HEK293 (cell line): ENCODE measurements around the gene NECTIN4.

Source experiments
- KLF1 ChIP-seq: fragments of 450-650 bp; formaldehyde crosslinking; IDR thresholded peaks from 2 replicates; pipeline ENCODE4 v1.5.1; 2016; ENCODE audit warnings: missing biosample characterization, missing genetic modification characterization
- KLF10 ChIP-seq: fragments of 450-650 bp; IDR thresholded peaks from 2 replicates; pipeline ENCODE4 v1.5.1; 2018; ENCODE audit warnings: missing biosample characterization, mild to moderate bottlenecking, missing genetic modification characterization
- KLF16 ChIP-seq: fragments of 450-650 bp; formaldehyde crosslinking; IDR thresholded peaks from 2 replicates; pipeline ENCODE4 v1.5.1; 2017; ENCODE audit warnings: missing biosample characterization, missing genetic modification characterization
- OVOL3 ChIP-seq: fragments of 450-650 bp; formaldehyde crosslinking; IDR thresholded peaks from 2 replicates; pipeline ENCODE4 v1.5.1; 2016; ENCODE audit warnings: missing biosample characterization, missing genetic modification characterization
- PRDM1 ChIP-seq: fragments of 450-650 bp; formaldehyde crosslinking; IDR thresholded peaks from 2 replicates; pipeline ENCODE4; 2016; ENCODE audit warnings: missing biosample characterization, missing genetic modification characterization
- SCRT2 ChIP-seq: fragments of 450-650 bp; formaldehyde crosslinking; IDR thresholded peaks from 2 replicates; pipeline ENCODE4 v1.5.1; 2016; ENCODE audit warnings: missing biosample characterization, missing genetic modification characterization
- SP2 ChIP-seq: fragments of 450-650 bp; formaldehyde crosslinking; IDR thresholded peaks from 2 replicates; pipeline ENCODE4 v1.5.1; 2016; ENCODE audit warnings: missing biosample characterization, missing genetic modification characterization
- YY1 ChIP-seq: fragments of 450-650 bp; formaldehyde crosslinking; IDR thresholded peaks from 2 replicates; pipeline ENCODE4 v1.5.1; 2018; ENCODE audit warnings: missing biosample characterization, missing genetic modification characterization
- ZNF132 ChIP-seq: fragments of 450-650 bp; formaldehyde crosslinking; IDR thresholded peaks from 2 replicates; pipeline ENCODE4 v1.5.1; 2017; ENCODE audit warnings: missing biosample characterization, missing genetic modification characterization, borderline replicate concordance
- ZNF571 ChIP-seq: fragments of 450-650 bp; formaldehyde crosslinking; IDR thresholded peaks from 2 replicates; pipeline ENCODE4 v1.5.0; 2017; ENCODE audit warnings: missing biosample characterization, missing genetic modification characterization
- ZNF654 ChIP-seq: fragments of 450-650 bp; formaldehyde crosslinking; IDR thresholded peaks from 2 replicates; pipeline ENCODE4 v1.5.1; 2016; ENCODE audit warnings: low read depth, missing biosample characterization, missing genetic modification characterization
- TF ChIP-seq, protein P1 (sequence below): fragments of 450-650 bp; formaldehyde crosslinking; optimal IDR thresholded peaks from 2 replicates; pipeline ENCODE3; 2016; ENCODE audit warnings: missing biosample characterization, mild to moderate bottlenecking, missing genetic modification characterization
- TF ChIP-seq, protein P2 (sequence below): fragments of 450-650 bp; formaldehyde crosslinking; IDR thresholded peaks from 2 replicates; pipeline ENCODE4 v1.5.1; 2016; ENCODE audit warnings: missing biosample characterization, missing genetic modification characterization
- TF ChIP-seq, protein P3 (sequence below): fragments of 450-650 bp; formaldehyde crosslinking; IDR thresholded peaks from 2 replicates; pipeline ENCODE4 v1.5.1; 2016; ENCODE audit warnings: missing biosample characterization, missing genetic modification characterization
- TF ChIP-seq, protein P4 (sequence below): fragments of 450-650 bp; formaldehyde crosslinking; conservative IDR thresholded peaks from 2 replicates; pipeline ENCODE4 v1.5.1; 2016; ENCODE audit warnings: low read depth, missing biosample characterization, missing genetic modification characterization
- TF ChIP-seq, protein P5 (sequence below): fragments of 450-650 bp; formaldehyde crosslinking; IDR thresholded peaks from 2 replicates; pipeline ENCODE4 v1.5.1; 2016; ENCODE audit warnings: missing biosample characterization, missing genetic modification characterization
- TF ChIP-seq, protein P6 (sequence below): fragments of 450-650 bp; formaldehyde crosslinking; IDR thresholded peaks from 2 replicates; pipeline ENCODE4 v1.5.1; 2016; ENCODE audit warnings: missing biosample characterization, missing genetic modification characterization
- TF ChIP-seq, protein P7 (sequence below): fragments of 450-650 bp; formaldehyde crosslinking; IDR thresholded peaks from 2 replicates; pipeline ENCODE4; 2016; ENCODE audit warnings: missing biosample characterization, missing genetic modification characterization
- TF ChIP-seq, protein P8 (sequence below): fragments of 450-650 bp; formaldehyde crosslinking; IDR thresholded peaks from 2 replicates; pipeline ENCODE4 v1.5.1; 2016; ENCODE audit warnings: missing biosample characterization, missing genetic modification characterization
- TF ChIP-seq, protein P9 (sequence below): fragments of 450-650 bp; formaldehyde crosslinking; IDR thresholded peaks from 2 replicates; pipeline ENCODE4 v1.5.1; 2016; ENCODE audit warnings: missing biosample characterization, missing genetic modification characterization

Gene NECTIN4

DNA sequence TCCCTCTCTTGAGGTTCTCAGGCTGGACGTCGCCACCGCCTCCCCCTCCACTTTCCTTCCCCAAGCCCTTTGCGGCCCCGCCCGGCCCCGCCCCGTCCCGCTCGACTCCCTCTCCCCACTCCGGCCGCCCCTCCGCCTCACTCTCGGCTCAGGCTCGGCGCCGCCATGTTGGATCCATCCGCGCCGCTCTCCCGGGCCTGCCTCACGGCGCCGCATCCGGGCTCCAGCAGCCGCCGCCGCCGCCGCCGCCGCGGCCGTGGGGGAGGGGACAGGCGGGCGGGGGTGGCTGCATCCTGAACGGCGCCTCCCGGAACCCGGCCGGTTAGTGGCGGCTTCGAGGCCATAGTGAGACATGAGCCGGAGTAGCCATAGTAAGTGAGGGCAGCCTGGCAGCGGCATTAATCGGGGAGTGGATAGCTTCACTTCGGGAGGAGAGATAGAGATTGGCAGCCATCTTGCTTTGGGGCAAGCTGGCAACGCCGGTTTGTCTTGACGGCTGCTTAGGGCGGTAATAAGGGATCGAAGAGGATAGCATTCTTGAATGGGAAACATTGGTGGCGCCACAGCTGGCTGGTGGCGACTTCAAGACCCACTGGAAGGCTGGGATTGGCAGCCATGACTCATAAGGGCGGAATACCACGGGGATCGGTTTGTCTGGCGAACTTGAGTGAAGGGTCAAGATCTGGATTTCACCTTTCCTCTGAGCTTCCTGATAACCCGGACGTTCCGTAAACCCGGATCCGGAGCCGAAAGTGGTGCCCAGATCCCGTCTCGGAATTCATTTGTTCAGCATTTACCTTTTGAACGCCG lies 43.3 kb upstream of the NECTIN4 start, which contains the start of gene DEDD (continued):
- TF ChIP-seq KLF10 (tag by site-specific recombination) (peak; percentile 50), YY1 (tag by site-specific recombination) (peak; percentile 99), OVOL3 (tag by site-specific recombination) (no peak), ZNF654 (tag by site-specific recombination) (no peak), PRDM1 (tag by site-specific recombination) (0 out of 2 replicates have a peak, but pooled peaks have one; percentile 44), KLF16 (tag by site-specific recombination) (0 out of 2 replicates have a peak, but pooled peaks have one; percentile 40), KLF1 (tag by site-specific recombination) (peak; percentile 93), ZNF132 (tag by site-specific recombination) (no peak), SCRT2 (tag by site-specific recombination) (peak; percentile 27; the same call in 1 of the 2 replicates), SP2 (tag by site-specific recombination) (peak; percentile 75), ZNF571 (tag by site-specific recombination) (no peak)
- TF ChIP-seq, protein P1, sequence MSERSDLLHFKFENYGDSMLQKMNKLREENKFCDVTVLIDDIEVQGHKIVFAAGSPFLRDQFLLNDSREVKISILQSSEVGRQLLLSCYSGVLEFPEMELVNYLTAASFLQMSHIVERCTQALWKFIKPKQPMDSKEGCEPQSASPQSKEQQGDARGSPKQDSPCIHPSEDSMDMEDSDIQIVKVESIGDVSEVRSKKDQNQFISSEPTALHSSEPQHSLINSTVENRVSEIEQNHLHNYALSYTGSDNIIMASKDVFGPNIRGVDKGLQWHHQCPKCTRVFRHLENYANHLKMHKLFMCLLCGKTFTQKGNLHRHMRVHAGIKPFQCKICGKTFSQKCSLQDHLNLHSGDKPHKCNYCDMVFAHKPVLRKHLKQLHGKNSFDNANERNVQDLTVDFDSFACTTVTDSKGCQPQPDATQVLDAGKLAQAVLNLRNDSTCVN (tag by site-specific recombination) = peak; percentile 24
- TF ChIP-seq, protein P2, sequence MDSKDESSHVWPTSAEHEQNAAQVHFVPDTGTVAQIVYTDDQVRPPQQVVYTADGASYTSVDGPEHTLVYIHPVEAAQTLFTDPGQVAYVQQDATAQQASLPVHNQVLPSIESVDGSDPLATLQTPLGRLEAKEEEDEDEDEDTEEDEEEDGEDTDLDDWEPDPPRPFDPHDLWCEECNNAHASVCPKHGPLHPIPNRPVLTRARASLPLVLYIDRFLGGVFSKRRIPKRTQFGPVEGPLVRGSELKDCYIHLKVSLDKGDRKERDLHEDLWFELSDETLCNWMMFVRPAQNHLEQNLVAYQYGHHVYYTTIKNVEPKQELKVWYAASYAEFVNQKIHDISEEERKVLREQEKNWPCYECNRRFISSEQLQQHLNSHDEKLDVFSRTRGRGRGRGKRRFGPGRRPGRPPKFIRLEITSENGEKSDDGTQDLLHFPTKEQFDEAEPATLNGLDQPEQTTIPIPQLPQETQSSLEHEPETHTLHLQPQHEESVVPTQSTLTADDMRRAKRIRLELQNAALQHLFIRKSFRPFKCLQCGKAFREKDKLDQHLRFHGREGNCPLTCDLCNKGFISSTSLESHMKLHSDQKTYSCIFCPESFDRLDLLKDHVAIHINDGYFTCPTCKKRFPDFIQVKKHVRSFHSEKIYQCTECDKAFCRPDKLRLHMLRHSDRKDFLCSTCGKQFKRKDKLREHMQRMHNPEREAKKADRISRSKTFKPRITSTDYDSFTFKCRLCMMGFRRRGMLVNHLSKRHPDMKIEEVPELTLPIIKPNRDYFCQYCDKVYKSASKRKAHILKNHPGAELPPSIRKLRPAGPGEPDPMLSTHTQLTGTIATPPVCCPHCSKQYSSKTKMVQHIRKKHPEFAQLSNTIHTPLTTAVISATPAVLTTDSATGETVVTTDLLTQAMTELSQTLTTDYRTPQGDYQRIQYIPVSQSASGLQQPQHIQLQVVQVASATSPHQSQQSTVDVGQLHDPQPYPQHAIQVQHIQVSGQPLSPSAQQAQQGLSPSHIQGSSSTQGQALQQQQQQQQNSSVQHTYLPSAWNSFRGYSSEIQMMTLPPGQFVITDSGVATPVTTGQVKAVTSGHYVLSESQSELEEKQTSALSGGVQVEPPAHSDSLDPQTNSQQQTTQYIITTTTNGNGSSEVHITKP (tag by site-specific recombination) = peak; percentile 42
- TF ChIP-seq, protein P3, sequence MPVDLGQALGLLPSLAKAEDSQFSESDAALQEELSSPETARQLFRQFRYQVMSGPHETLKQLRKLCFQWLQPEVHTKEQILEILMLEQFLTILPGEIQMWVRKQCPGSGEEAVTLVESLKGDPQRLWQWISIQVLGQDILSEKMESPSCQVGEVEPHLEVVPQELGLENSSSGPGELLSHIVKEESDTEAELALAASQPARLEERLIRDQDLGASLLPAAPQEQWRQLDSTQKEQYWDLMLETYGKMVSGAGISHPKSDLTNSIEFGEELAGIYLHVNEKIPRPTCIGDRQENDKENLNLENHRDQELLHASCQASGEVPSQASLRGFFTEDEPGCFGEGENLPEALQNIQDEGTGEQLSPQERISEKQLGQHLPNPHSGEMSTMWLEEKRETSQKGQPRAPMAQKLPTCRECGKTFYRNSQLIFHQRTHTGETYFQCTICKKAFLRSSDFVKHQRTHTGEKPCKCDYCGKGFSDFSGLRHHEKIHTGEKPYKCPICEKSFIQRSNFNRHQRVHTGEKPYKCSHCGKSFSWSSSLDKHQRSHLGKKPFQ (tag by site-specific recombination) = no peak
- TF ChIP-seq, protein P4, sequence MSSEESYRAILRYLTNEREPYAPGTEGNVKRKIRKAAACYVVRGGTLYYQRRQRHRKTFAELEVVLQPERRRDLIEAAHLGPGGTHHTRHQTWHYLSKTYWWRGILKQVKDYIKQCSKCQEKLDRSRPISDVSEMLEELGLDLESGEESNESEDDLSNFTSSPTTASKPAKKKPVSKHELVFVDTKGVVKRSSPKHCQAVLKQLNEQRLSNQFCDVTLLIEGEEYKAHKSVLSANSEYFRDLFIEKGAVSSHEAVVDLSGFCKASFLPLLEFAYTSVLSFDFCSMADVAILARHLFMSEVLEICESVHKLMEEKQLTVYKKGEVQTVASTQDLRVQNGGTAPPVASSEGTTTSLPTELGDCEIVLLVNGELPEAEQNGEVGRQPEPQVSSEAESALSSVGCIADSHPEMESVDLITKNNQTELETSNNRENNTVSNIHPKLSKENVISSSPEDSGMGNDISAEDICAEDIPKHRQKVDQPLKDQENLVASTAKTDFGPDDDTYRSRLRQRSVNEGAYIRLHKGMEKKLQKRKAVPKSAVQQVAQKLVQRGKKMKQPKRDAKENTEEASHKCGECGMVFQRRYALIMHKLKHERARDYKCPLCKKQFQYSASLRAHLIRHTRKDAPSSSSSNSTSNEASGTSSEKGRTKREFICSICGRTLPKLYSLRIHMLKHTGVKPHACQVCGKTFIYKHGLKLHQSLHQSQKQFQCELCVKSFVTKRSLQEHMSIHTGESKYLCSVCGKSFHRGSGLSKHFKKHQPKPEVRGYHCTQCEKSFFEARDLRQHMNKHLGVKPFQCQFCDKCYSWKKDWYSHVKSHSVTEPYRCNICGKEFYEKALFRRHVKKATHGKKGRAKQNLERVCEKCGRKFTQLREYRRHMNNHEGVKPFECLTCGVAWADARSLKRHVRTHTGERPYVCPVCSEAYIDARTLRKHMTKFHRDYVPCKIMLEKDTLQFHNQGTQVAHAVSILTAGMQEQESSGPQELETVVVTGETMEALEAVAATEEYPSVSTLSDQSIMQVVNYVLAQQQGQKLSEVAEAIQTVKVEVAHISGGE = peak; percentile 97
- TF ChIP-seq, protein P5, sequence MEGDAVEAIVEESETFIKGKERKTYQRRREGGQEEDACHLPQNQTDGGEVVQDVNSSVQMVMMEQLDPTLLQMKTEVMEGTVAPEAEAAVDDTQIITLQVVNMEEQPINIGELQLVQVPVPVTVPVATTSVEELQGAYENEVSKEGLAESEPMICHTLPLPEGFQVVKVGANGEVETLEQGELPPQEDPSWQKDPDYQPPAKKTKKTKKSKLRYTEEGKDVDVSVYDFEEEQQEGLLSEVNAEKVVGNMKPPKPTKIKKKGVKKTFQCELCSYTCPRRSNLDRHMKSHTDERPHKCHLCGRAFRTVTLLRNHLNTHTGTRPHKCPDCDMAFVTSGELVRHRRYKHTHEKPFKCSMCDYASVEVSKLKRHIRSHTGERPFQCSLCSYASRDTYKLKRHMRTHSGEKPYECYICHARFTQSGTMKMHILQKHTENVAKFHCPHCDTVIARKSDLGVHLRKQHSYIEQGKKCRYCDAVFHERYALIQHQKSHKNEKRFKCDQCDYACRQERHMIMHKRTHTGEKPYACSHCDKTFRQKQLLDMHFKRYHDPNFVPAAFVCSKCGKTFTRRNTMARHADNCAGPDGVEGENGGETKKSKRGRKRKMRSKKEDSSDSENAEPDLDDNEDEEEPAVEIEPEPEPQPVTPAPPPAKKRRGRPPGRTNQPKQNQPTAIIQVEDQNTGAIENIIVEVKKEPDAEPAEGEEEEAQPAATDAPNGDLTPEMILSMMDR (tag by site-specific recombination) = peak; percentile 71; the same call in 1 of the 2 replicates
- TF ChIP-seq, protein P6, sequence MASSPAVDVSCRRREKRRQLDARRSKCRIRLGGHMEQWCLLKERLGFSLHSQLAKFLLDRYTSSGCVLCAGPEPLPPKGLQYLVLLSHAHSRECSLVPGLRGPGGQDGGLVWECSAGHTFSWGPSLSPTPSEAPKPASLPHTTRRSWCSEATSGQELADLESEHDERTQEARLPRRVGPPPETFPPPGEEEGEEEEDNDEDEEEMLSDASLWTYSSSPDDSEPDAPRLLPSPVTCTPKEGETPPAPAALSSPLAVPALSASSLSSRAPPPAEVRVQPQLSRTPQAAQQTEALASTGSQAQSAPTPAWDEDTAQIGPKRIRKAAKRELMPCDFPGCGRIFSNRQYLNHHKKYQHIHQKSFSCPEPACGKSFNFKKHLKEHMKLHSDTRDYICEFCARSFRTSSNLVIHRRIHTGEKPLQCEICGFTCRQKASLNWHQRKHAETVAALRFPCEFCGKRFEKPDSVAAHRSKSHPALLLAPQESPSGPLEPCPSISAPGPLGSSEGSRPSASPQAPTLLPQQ (tag by site-specific recombination) = peak; percentile 61; the same call in 1 of the 2 replicates
- TF ChIP-seq, protein P7, sequence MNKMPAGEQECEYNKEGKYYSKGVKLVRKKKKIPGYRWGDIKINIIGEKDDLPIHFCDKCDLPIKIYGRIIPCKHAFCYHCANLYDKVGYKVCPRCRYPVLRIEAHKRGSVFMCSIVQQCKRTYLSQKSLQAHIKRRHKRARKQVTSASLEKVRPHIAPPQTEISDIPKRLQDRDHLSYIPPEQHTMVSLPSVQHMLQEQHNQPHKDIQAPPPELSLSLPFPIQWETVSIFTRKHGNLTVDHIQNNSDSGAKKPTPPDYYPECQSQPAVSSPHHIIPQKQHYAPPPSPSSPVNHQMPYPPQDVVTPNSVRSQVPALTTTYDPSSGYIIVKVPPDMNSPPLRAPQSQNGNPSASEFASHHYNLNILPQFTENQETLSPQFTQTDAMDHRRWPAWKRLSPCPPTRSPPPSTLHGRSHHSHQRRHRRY = no peak
- TF ChIP-seq, protein P8, sequence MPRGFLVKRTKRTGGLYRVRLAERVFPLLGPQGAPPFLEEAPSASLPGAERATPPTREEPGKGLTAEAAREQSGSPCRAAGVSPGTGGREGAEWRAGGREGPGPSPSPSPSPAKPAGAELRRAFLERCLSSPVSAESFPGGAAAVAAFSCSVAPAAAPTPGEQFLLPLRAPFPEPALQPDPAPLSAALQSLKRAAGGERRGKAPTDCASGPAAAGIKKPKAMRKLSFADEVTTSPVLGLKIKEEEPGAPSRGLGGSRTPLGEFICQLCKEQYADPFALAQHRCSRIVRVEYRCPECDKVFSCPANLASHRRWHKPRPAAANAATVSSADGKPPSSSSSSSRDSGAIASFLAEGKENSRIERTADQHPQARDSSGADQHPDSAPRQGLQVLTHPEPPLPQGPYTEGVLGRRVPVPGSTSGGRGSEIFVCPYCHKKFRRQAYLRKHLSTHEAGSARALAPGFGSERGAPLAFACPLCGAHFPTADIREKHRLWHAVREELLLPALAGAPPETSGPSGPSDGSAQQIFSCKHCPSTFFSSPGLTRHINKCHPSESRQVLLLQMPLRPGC (tag by site-specific recombination) = peak; percentile 35; the same call in 1 of the 2 replicates
- TF ChIP-seq, protein P9, sequence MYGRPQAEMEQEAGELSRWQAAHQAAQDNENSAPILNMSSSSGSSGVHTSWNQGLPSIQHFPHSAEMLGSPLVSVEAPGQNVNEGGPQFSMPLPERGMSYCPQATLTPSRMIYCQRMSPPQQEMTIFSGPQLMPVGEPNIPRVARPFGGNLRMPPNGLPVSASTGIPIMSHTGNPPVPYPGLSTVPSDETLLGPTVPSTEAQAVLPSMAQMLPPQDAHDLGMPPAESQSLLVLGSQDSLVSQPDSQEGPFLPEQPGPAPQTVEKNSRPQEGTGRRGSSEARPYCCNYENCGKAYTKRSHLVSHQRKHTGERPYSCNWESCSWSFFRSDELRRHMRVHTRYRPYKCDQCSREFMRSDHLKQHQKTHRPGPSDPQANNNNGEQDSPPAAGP (tag by site-specific recombination) = 0 out of 2 replicates have a peak, but pooled peaks have one; percentile 3
